Measurements from ENCODE around the gene CA5B.
"Not testable (repeated sequence)": the region's sequence is repeated elsewhere in the genome, so short reads cannot be mapped to it uniquely, and the experiment has no call there.

DNA sequence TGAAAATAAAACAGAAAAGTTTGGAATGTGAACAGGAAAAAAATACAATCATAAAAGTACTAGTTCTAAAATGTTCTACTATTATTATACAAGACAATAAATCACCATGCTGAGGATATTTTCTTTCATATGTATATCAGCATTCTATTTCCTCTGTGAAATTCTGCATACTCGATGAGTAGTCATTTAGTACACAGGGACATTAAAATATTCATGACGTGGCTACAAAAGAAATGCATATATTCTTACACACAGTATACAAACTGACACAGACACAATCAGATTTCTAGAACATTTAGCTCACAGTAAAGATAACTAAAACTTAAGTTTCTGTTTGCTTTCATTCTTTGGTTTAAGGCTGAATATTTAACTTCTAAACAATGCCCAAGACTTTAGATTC is 93.3 kb downstream of the CA5B start:
- TF ChIP-seq, protein P1, sequence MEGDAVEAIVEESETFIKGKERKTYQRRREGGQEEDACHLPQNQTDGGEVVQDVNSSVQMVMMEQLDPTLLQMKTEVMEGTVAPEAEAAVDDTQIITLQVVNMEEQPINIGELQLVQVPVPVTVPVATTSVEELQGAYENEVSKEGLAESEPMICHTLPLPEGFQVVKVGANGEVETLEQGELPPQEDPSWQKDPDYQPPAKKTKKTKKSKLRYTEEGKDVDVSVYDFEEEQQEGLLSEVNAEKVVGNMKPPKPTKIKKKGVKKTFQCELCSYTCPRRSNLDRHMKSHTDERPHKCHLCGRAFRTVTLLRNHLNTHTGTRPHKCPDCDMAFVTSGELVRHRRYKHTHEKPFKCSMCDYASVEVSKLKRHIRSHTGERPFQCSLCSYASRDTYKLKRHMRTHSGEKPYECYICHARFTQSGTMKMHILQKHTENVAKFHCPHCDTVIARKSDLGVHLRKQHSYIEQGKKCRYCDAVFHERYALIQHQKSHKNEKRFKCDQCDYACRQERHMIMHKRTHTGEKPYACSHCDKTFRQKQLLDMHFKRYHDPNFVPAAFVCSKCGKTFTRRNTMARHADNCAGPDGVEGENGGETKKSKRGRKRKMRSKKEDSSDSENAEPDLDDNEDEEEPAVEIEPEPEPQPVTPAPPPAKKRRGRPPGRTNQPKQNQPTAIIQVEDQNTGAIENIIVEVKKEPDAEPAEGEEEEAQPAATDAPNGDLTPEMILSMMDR (IDR thresholded peaks at IDR 0.05): not testable (repeated sequence)
- TF ChIP-seq EZH2 (IDR thresholded peaks at IDR 0.05; ENCODE audit: borderline replicate concordance, insufficient read depth, low read depth, low read length, poor library complexity, severe bottlenecking): not testable (repeated sequence)
